SK-N-MC (cell line): ENCODE data around the gene C20orf202.
A peak's percentile ranks its signal among the peaks of the same experiment; 100 is the strongest.

ENCODE experiments used
- DNase-seq: peaks from one replicate; pipeline ENCODE4 v3.0.0-alpha.2; 2011; ENCODE audit warnings: low read depth, low spot score
- H3K27ac ChIP-seq: fragments of 200-600 bp; sonication (generic); 2 replicates; pipeline ENCODE4 v1.5.1; 2016; ENCODE audit warnings: mixed run types
- H3K36me3 ChIP-seq: fragments of 200-600 bp; sonication (generic); 2 replicates; pipeline ENCODE4 v1.6.1; 2017; ENCODE audit warnings: antibody characterized with exemption, low read length, mixed read lengths; ENCODE audit not compliant: insufficient read depth
- H3K4me3 ChIP-seq: fragments of 200-600 bp; sonication (generic); 2 replicates; pipeline ENCODE4 v1.5.1; 2016
- H3K9ac ChIP-seq: fragments of 200-600 bp; sonication (generic); 2 replicates; pipeline ENCODE4 v1.8.0; 2017; ENCODE audit warnings: mixed run types, mixed read lengths; ENCODE audit not compliant: insufficient read length
- H3K9me3 ChIP-seq: fragments of 200-600 bp; sonication (generic); 2 replicates; pipeline ENCODE4 v1.6.1; 2017; ENCODE audit warnings: low read depth, mild to moderate bottlenecking, antibody characterized with exemption, low read length, moderate library complexity, mixed read lengths
- EZH2 ChIP-seq: fragments of 200-600 bp; sonication (generic); IDR thresholded peaks from one replicate; pipeline ENCODE4 v1.6.1; 2017; ENCODE audit warnings: antibody characterized with exemption
- FOXP2 ChIP-seq: optimal IDR thresholded peaks from 2 replicates; pipeline ENCODE3; 2011; ENCODE audit warnings: mild to moderate bottlenecking, moderate library complexity; ENCODE audit not compliant: insufficient read depth; ENCODE audit errors: extremely low read length, control extremely low read depth
- POLR2AphosphoS5 ChIP-seq: IDR thresholded peaks from 2 replicates; pipeline ENCODE4 v1.6.1; 2012; ENCODE audit warnings: mild to moderate bottlenecking, low read depth, low read length, borderline replicate concordance

C20orf202 gene

DNA sequence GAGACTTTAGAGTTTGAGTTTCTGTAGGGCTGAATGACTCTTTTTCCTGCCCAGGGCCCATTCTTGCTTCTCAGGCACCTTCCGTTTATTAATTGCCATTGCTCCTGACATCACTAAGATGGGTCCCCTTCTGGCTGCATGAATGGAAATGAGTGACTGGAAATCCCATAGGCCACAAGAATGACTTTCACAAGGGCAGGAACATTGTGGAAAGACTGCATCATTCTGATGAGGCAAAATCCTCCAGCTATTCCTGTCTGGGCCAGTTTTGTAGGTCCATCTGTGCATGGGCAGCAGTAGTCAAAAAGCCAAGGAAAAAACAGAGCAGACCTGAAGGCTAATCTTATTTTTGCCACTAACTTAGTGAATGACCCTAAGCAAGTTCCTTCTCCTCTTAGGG is 37.7 kb upstream of the C20orf202 start:
- H3K4me3 ChIP-seq = no peak overlapping the region
- no peak for DNase-seq
- TF ChIP-seq FOXP2 (no peak), EZH2 (no peak), POLR2AphosphoS5 (no peak)
- peaks cover 69% of the 10 kb centered on the region for H3K36me3 ChIP-seq
- no peaks in the 10 kb centered on the region for H3K9me3 ChIP-seq
- H3K9ac ChIP-seq = no peak overlapping the region
- no peak overlapping the region for H3K27ac ChIP-seq

DNA sequence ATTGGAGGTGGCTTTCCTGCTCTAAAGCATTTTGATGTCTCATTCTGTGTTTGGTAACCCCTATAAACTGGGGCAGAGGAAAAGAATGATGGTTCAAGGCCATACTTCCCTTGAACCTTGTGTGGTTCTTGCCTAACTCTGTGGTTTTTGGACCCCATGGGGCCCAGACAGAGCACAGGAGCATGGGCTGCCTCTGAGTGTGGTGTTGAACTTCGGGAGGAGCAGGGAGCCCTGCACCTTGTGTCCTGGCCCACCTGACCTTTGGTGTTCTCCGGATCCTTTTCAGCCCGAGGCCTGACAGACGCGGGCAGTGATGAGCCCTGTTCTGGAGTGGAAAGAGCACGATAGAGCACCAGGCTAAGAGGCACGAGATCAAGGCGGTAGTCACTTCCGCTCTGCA is 37.3 kb upstream of the C20orf202 start:
- Histone ChIP-seq H3K36me3 (peaks cover 65% of the 10 kb centered on the region), H3K9me3 (no peaks in the 10 kb centered on the region), H3K27ac (no peak overlapping the region), H3K9ac (no peak overlapping the region), H3K4me3 (no peak overlapping the region)
- TF ChIP-seq FOXP2 (no peak), EZH2 (no peak), POLR2AphosphoS5 (no peak)
- no peak for DNase-seq

- Histone ChIP-seq H3K36me3 (peaks cover 58% of the 10 kb centered on the region), H3K4me3 (no peak overlapping the region), H3K9ac (no peak overlapping the region), H3K27ac (no peak overlapping the region), H3K9me3 (no peaks in the 10 kb centered on the region)
- TF ChIP-seq FOXP2 (no peak), POLR2AphosphoS5 (no peak), EZH2 (no peak)
- no peak for DNase-seq
These were observed 36.1 kb upstream of the C20orf202 start for GRCh38 chr20:1166948-1167720.

DNA sequence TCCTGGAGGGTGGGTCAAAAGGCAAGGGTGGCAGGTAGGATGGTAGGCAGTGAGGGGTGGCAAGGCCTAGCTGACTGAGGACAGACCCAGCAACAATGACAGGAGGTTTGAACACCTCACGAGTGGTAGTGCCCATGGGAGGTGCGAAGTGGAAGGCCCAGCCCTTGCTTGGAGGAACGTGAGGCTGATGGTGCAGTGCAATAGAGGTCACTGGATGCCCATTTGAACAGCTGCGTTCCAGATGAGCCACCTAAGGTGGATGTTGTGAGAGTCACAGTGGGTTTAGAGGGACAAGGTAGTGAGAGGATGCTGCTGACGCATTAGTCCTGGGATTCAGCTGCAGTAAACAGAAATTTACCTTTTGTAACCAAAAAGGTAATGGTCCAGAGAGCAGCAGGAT is 34.0 kb upstream of the C20orf202 start:
- H3K36me3 ChIP-seq = peaks cover 48% of the 10 kb centered on the region
- no peak overlapping the region for H3K9ac ChIP-seq
- DNase-seq = no peak
- TF ChIP-seq EZH2 = no peak
- no peak for TF ChIP-seq FOXP2
- TF ChIP-seq POLR2AphosphoS5 = no peak
- no peak overlapping the region for H3K27ac ChIP-seq
- H3K9me3 ChIP-seq = no peaks in the 10 kb centered on the region
- no peak overlapping the region for H3K4me3 ChIP-seq

DNA sequence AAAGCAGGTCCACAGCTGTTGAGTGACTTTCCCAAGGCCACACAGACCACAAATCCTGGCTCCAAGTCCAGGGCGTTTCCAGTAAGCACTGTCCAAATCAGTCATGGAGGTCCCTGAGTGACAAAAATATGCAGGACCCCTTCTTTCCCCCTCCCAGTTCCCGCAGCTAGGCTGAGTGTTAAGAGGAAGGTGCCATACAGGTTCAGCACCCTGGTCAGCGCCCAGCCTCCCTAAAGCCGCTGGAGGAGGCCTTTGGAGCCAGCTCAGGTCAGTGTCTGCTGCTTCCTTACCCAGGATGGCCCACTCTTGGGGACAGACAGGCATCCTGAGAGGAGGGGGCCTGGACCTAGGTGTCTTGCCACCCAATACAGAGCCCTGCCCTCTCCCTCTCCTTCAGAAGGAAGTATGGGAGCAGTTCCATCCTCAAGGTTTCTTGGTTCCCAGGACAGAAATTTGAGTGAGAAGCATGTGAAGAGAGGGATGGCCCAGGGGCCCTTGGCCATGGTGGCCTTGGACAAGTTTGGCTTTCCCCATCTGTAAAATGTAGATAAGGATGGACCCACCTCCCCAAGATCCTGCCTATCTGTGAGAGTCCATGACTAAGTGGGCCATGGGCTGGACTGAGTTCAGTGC is 31.7 kb upstream of the C20orf202 start:
- Histone ChIP-seq H3K27ac (no peak overlapping the region), H3K9me3 (no peaks in the 10 kb centered on the region), H3K36me3 (peaks cover 25% of the 10 kb centered on the region), H3K4me3 (no peak overlapping the region), H3K9ac (no peak overlapping the region)
- DNase-seq = peak; percentile 2
- no peak for TF ChIP-seq POLR2AphosphoS5
- TF ChIP-seq EZH2 = no peak
- TF ChIP-seq FOXP2 = no peak

GRCh38 chr20:1173698-1174097 is 29.6 kb upstream of the C20orf202 start:
- Histone ChIP-seq H3K27ac (no peak overlapping the region), H3K9ac (no peak overlapping the region), H3K4me3 (no peak overlapping the region), H3K9me3 (no peaks in the 10 kb centered on the region), H3K36me3 (peaks cover 6% of the 10 kb centered on the region; the same call in 1 of the 2 replicates)
- no peak for DNase-seq
- TF ChIP-seq POLR2AphosphoS5 = no peak
- no peak for TF ChIP-seq EZH2
- TF ChIP-seq FOXP2 = no peak

GRCh38 chr20:1174787-1175186 is 28.5 kb upstream of the C20orf202 start:
- H3K36me3 ChIP-seq = no peaks in the 10 kb centered on the region; the same call in 1 of the 2 replicates
- no peak for TF ChIP-seq EZH2
- DNase-seq = no peak
- no peak overlapping the region for H3K4me3 ChIP-seq
- no peak overlapping the region for H3K27ac ChIP-seq
- H3K9me3 ChIP-seq = no peaks in the 10 kb centered on the region
- H3K9ac ChIP-seq = no peak overlapping the region

DNA sequence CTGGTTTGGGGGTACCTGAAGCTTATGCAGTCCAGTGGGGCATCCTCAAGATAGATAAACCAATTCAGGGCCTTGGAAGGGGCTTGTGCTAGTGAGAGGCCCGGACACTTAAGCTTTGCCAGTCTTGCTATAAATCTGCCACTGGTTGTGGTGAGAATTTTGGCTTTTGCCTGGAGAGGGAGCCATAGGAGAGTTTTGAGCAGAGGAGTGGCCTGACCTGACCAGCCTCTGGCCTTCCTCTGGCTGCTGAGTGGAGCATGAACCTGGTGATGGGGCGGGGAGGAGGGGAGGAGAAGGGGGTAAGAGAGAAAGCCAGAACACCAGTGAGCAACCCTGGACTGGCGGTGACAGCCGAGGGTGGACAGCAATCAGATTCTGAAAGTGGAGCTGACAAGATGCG is 25.6 kb upstream of the C20orf202 start:
- H3K9ac ChIP-seq = no peak overlapping the region
- H3K4me3 ChIP-seq = no peak overlapping the region
- H3K36me3 ChIP-seq = no peaks in the 10 kb centered on the region
- DNase-seq = no peak
- no peak overlapping the region for H3K27ac ChIP-seq
- TF ChIP-seq FOXP2 (no peak), EZH2 (no peak), POLR2AphosphoS5 (no peak)
- H3K9me3 ChIP-seq = no peaks in the 10 kb centered on the region
